ENCODE data around the gene ARMH1.
"Not testable (repeated sequence)": the region's sequence is repeated elsewhere in the genome, so short reads cannot be mapped to it uniquely, and the experiment has no call there.

DNA sequence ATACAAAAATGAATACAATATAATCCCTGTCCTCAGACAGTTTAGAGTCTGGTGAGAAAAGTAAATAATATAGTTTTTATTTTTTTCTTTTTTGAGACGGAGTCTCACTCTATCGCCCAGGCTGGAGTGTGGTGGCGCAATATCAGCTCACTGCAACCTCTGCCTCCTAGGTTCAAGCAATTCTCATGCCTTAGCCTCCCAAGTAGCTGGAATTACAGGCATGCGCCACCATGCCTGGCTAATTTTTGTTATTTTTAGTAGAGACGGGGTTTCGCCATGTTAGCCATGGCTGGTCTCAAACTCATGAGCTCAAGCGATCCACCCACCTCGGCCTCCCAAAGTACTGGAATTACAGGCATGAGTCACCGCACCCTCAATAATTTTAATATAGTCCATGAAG lies 24.9 kb downstream of the ARMH1 start:
- TF ChIP-seq, protein P1, sequence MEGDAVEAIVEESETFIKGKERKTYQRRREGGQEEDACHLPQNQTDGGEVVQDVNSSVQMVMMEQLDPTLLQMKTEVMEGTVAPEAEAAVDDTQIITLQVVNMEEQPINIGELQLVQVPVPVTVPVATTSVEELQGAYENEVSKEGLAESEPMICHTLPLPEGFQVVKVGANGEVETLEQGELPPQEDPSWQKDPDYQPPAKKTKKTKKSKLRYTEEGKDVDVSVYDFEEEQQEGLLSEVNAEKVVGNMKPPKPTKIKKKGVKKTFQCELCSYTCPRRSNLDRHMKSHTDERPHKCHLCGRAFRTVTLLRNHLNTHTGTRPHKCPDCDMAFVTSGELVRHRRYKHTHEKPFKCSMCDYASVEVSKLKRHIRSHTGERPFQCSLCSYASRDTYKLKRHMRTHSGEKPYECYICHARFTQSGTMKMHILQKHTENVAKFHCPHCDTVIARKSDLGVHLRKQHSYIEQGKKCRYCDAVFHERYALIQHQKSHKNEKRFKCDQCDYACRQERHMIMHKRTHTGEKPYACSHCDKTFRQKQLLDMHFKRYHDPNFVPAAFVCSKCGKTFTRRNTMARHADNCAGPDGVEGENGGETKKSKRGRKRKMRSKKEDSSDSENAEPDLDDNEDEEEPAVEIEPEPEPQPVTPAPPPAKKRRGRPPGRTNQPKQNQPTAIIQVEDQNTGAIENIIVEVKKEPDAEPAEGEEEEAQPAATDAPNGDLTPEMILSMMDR (IDR thresholded peaks at IDR 0.05), result not testable (repeated sequence)
- TF ChIP-seq POLR2A, EP300 (IDR thresholded peaks at IDR 0.05): not testable (repeated sequence)

All from ovary (tissue), 3 donors.